T-helper 2 cell (primary cell): Measurements from ENCODE around the gene DNAJC24.
"Not testable (repeated sequence)": the region's sequence is repeated elsewhere in the genome, so short reads cannot be mapped to it uniquely, and the experiment has no call there.

Experiments
- DNase-seq, 5 experiments: peaks; one replicate each; pipeline versions ENCODE4 v3.0.0 to v3.0.0-alpha.2; 2012 to 2022
- total RNA-seq, 2 donors: gene quantifications; one replicate each; lab custom pipeline; 2026; lab: John Stamatoyannopoulos, UW

The DNAJC24 gene
- total RNA-seq = 8.4 to 17.0 reads per million in 2 donors

GRCh38 chr11:31369348-31370329 is at the start of gene DNAJC24, which contains the start of gene DCDC1:
Gene DNAJC24, plus strand, starts transcription at chr11:31369860. Its CDS starts 889 bp downstream, at chr11:31370749.
Gene DCDC1, minus strand, starts transcription at chr11:31369739. Its CDS starts 41,459 bp downstream, at chr11:31328280.
- peak; percentile 76 to 96 (median 89) for DNase-seq

- DNase-seq = not testable (repeated sequence)
Measured at GRCh38 chr11:31321494-31321893, 48.2 kb upstream of the DNAJC24 start.

- no peak for DNase-seq
Measured at GRCh38 chr11:31323145-31323544, 46.5 kb upstream of the DNAJC24 start.

GRCh38 chr11:31325160-31325559 is 44.5 kb upstream of the DNAJC24 start:
- DNase-seq = no peak

GRCh38 chr11:31326470-31327148 is 43.1 kb upstream of the DNAJC24 start:
- peak in 1 of 5 experiments; percentile 34 for DNase-seq

- no peak for DNase-seq
Measured at GRCh38 chr11:31327417-31327816, 42.2 kb upstream of the DNAJC24 start.

- no peak for DNase-seq
Measured at GRCh38 chr11:31328697-31329096, 41.0 kb upstream of the DNAJC24 start.

- DNase-seq = no peak
Measured at GRCh38 chr11:31337806-31338205, 31.9 kb upstream of the DNAJC24 start.

GRCh38 chr11:31340903-31341572 is 28.6 kb upstream of the DNAJC24 start:
- DNase-seq = peak in 1 of 5 experiments; percentile 35

GRCh38 chr11:31351168-31351567 is 18.5 kb upstream of the DNAJC24 start:
- no peak for DNase-seq

- no peak for DNase-seq
Measured at GRCh38 chr11:31355131-31355530, 14.5 kb upstream of the DNAJC24 start.

- DNase-seq = no peak
Measured at GRCh38 chr11:31355817-31356216, 13.8 kb upstream of the DNAJC24 start.

GRCh38 chr11:31361743-31362142 is 7.9 kb upstream of the DNAJC24 start:
- no peak for DNase-seq

GRCh38 chr11:31366795-31367194 is 2.9 kb upstream of the DNAJC24 start:
- DNase-seq = peak in 3 of 5 experiments; percentile 6 to 78 (median 15)

GRCh38 chr11:31375879-31376278 is 6.2 kb downstream of the DNAJC24 start:
- no peak for DNase-seq

GRCh38 chr11:31383116-31383515 is 13.5 kb downstream of the DNAJC24 start:
- DNase-seq = no peak

GRCh38 chr11:31387379-31387778 is 17.7 kb downstream of the DNAJC24 start:
- no peak for DNase-seq

- DNase-seq = peak in 1 of 5 experiments; percentile 30
Measured at GRCh38 chr11:31397239-31397834, 27.7 kb downstream of the DNAJC24 start.

- no peak for DNase-seq
Measured at GRCh38 chr11:31404614-31405013, 35.0 kb downstream of the DNAJC24 start.

- peak in 1 of 5 experiments; percentile 2 for DNase-seq
Measured at GRCh38 chr11:31408201-31408600, 38.5 kb downstream of the DNAJC24 start.

- DNase-seq = no peak
Measured at GRCh38 chr11:31412946-31413345, 43.3 kb downstream of the DNAJC24 start.

- DNase-seq = no peak
Measured at GRCh38 chr11:31414338-31414737, 44.7 kb downstream of the DNAJC24 start.
